CD4-positive, alpha-beta memory T cell (primary cell): ENCODE measurements around the gene PLK2. TPM values are rescaled to one million over a fixed set of nuclear protein-coding genes. Genes with fewer than 3 reads are reported as not detected.

Source experiments
- CTCF ChIA-PET: fragments of 350-600 bp; sonication (Branson Sonifier 250); formaldehyde crosslinking; loops from one replicate; lab custom pipeline; 2021; ENCODE audit warnings: inconsistent platforms; ENCODE audit not compliant: partially characterized antibody; lab: Charles Lee
- POLR2A ChIA-PET: fragments of 350-600 bp; sonication (Branson Sonifier 250); formaldehyde crosslinking; loops from one replicate; lab custom pipeline; 2021; ENCODE audit not compliant: partially characterized antibody; lab: Charles Lee
- DNase-seq, 5 donors: peaks; one replicate each; pipeline versions ENCODE4 v3.0.0 to v3.0.0-alpha.2; 2020 to 2022; ENCODE audit warnings: mixed read lengths in 1 of 5
- H3K27ac ChIP-seq: one replicate; pipeline ENCODE4 v1.7.0; 2013; ENCODE audit warnings: low read depth, low read length
- H3K27me3 ChIP-seq: 2 replicates; pipeline ENCODE4 v1.7.0; 2013; ENCODE audit warnings: mild to moderate bottlenecking, low read length, moderate library complexity; ENCODE audit not compliant: insufficient read depth
- H3K36me3 ChIP-seq: 2 replicates; pipeline ENCODE4 v1.7.0; 2013; ENCODE audit warnings: mild to moderate bottlenecking, low read length, moderate library complexity; ENCODE audit not compliant: insufficient read depth
- H3K4me1 ChIP-seq: 2 replicates; pipeline ENCODE4 v1.7.0; 2013; ENCODE audit warnings: mild to moderate bottlenecking, low read length, moderate library complexity; ENCODE audit not compliant: insufficient read depth
- H3K4me3 ChIP-seq, 2 donors: one replicate each; pipeline ENCODE4 v1.7.0; 2013; ENCODE audit warnings: low read length in 2 of 2, mild to moderate bottlenecking in 1 of 2
- H3K9me3 ChIP-seq, 2 donors: one replicate each; pipeline ENCODE4 v1.7.0; 2013; ENCODE audit warnings: low read length in 2 of 2, control low read depth in 1 of 2; ENCODE audit not compliant: control insufficient read depth in 1 of 2
- H3K27ac Mint-ChIP-seq, 7 donors: one replicate each; pipeline ENCODE4 v1.8.0; 2020 to 2021; ENCODE audit warnings: mixed read lengths in 7 of 7, mild to moderate bottlenecking in 6 of 7, inconsistent platforms in 3 of 7, moderate library complexity in 3 of 7
- H3K27me3 Mint-ChIP-seq, 2 donors: one replicate each; pipeline ENCODE4 v1.8.0; 2020 to 2021; ENCODE audit warnings: mixed read lengths in 2 of 2
- H3K36me3 Mint-ChIP-seq, 2 donors: one replicate each; pipeline ENCODE4 v1.8.0; 2020 to 2021; ENCODE audit warnings: mixed read lengths in 2 of 2, inconsistent platforms in 1 of 2, mild to moderate bottlenecking in 1 of 2
- H3K4me1 Mint-ChIP-seq, 4 donors: one replicate each; pipeline ENCODE4 v1.8.0; 2020 to 2021; ENCODE audit warnings: mixed read lengths in 4 of 4, mild to moderate bottlenecking in 1 of 4
- H3K4me3 Mint-ChIP-seq, 8 donors: one replicate each; pipeline ENCODE4 v1.8.0; 2020 to 2021; ENCODE audit warnings: mixed read lengths in 8 of 8, mild to moderate bottlenecking in 7 of 8, moderate library complexity in 6 of 8, inconsistent platforms in 3 of 8
- H3K9me3 Mint-ChIP-seq, 8 donors: one replicate each; pipeline ENCODE4 v1.8.0; 2020 to 2021; ENCODE audit warnings: mixed read lengths in 8 of 8, mild to moderate bottlenecking in 5 of 8, inconsistent platforms in 3 of 8, moderate library complexity in 1 of 8
- intact Hi-C: fragments of 100-400 bp; cut with micrococcal nuclease; formaldehyde crosslinking; loops from one replicate; pipeline ENCODE4 v1.15.1; 2023
- polyA plus RNA-seq, 2 donors: library from polyadenylated mRNA; unstranded; fragments of 300-500 nt; fragmentation: Illumina TruSeq; gene quantifications; one replicate each; pipeline ENCODE4 v1.2.3, GENCODE V29; 2021
- total RNA-seq, 2 experiments: library from RNA; stranded (reverse); gene quantifications; one replicate each; pipeline ENCODE4 v1.2.3, GENCODE V29; 2021

Gene PLK2
- total and polyA plus RNA-seq, 4 experiments from 2014 or later: 2.2 to 8.2 (median 6.4) TPM

GRCh38 chr5:58493141-58493540, 33.3 kb upstream of the PLK2 start:
- H3K9me3 Mint-ChIP-seq: no peaks in the 10 kb centered on the region
- Histone ChIP-seq H3K4me3 (no peak overlapping the region), H3K36me3 (no peaks in the 10 kb centered on the region), H3K27me3 (no peaks in the 10 kb centered on the region), H3K27ac (no peak overlapping the region), H3K9me3 (no peaks in the 10 kb centered on the region), H3K4me1 (no peaks in the 10 kb centered on the region)
- H3K4me3 Mint-ChIP-seq: no peak overlapping the region
- H3K36me3 Mint-ChIP-seq: no peaks in the 10 kb centered on the region
- intact Hi-C loops: no loop called here
- H3K27ac Mint-ChIP-seq: no peak overlapping the region
- no peak for DNase-seq
- H3K4me1 Mint-ChIP-seq: no peaks in the 10 kb centered on the region
- ChIA-PET POLR2A (no interaction called here), CTCF (no interaction called here)
- H3K27me3 Mint-ChIP-seq: peaks cover 8 to 12% of the 10 kb centered on the region in 2 donors

DNA sequence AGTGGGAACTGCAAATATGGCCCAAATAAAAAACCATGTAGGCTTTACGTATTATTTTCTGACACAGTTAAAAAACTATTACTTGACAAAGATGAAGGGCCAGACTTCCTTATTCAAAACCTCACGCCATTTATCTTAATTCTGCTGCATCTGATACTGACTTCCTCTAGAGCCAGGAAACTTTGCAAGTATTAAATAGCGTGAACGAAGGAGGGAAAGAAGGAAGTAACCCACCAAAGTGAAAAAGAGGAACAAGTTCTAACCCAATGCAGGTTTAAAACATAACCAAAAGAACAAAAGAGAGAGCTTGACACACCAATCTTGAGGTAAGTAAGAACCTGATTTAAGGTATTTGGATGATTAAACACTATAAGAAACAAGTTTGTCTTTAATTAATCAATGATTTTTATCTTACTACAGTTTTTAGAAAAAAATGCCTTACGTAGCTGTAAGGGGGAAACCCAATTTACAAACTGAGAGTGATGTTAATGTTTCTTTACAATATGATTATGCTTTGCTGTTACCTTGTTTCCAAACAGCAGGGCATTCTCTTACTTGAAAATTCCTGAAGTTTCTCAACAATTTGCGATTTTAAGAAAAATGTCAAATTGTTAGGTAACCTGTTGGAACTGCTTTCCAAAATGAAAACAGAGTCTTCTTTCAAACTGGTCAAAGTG, 31.5 kb upstream of the PLK2 start, which contains the start of gene GAPT:
TSS of gene GAPT (plus strand) at position 220 of the 677 bp plus-strand sequence. CDS start 3,102 bp downstream, outside the sequence.
- CTCF ChIA-PET: no interaction called here

GRCh38 chr5:58490402-58491050, 30.6 kb upstream of the PLK2 start:
- H3K4me1 ChIP-seq: no peaks in the 10 kb centered on the region
- peaks cover 6 to 14% of the 10 kb centered on the region in 2 donors for H3K27me3 Mint-ChIP-seq
- H3K4me3 ChIP-seq: no peak overlapping the region
- H3K9me3 Mint-ChIP-seq: no peaks in the 10 kb centered on the region
- intact Hi-C loops: no loop called here
- no peaks in the 10 kb centered on the region for H3K36me3 ChIP-seq
- H3K27ac Mint-ChIP-seq: no peak overlapping the region
- no peak overlapping the region for H3K27ac ChIP-seq
- no peaks in the 10 kb centered on the region for H3K36me3 Mint-ChIP-seq
- ChIA-PET POLR2A (no interaction called here), CTCF (no interaction called here)
- H3K27me3 ChIP-seq: no peaks in the 10 kb centered on the region
- H3K4me3 Mint-ChIP-seq: no peak overlapping the region
- no peak for DNase-seq
- no peaks in the 10 kb centered on the region for H3K4me1 Mint-ChIP-seq
- no peaks in the 10 kb centered on the region for H3K9me3 ChIP-seq

More for the DNA sequence above, 31.5 kb upstream of the PLK2 start, which contains the start of gene GAPT:
- Histone ChIP-seq H3K9me3 (no peaks in the 10 kb centered on the region), H3K4me1 (no peaks in the 10 kb centered on the region), H3K27ac (no peak within 1 kb of the TSS), H3K36me3 (no peaks in the 10 kb centered on the region), H3K4me3 (no peak within 1 kb of the TSS), H3K27me3 (no peaks in the 10 kb centered on the region)
- DNase-seq: no peak
- intact Hi-C loops: no loop called here
- peaks cover 7 to 12% of the 10 kb centered on the region in 2 donors for H3K27me3 Mint-ChIP-seq
- H3K4me1 Mint-ChIP-seq: no peaks in the 10 kb centered on the region
- H3K27ac Mint-ChIP-seq: no peak within 1 kb of the TSS
- no peaks in the 10 kb centered on the region for H3K36me3 Mint-ChIP-seq
- no peaks in the 10 kb centered on the region for H3K9me3 Mint-ChIP-seq
- H3K4me3 Mint-ChIP-seq: no peak within 1 kb of the TSS
- POLR2A ChIA-PET: no interaction called here

DNA sequence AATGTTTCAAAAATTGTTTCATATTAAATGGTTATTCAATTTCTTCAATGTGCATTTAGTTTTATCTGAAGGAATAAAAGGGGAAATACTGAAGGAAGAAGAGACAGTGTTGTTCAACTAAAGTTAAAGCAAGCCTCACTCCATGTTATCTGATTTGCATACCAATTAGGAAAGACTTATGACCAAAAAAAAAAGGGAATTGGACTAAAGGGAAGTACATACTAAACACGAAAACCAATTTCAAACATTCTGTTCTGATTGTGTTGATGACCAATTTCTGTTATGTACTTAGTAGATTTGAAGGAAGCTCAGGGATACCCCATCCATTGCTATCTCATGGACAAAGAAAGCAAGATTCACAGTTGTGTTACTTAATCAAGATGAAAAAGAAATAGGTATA, 26.4 kb upstream of the PLK2 start:
- H3K27ac ChIP-seq: no peak overlapping the region
- ChIA-PET CTCF (no interaction called here), POLR2A (no interaction called here)
- Mint-ChIP-seq H3K27me3 (peaks cover 6 to 14% of the 10 kb centered on the region in 2 donors), H3K4me3 (no peak overlapping the region), H3K36me3 (no peaks in the 10 kb centered on the region), H3K9me3 (no peaks in the 10 kb centered on the region), H3K4me1 (no peaks in the 10 kb centered on the region), H3K27ac (no peak overlapping the region)
- H3K9me3 ChIP-seq: no peaks in the 10 kb centered on the region
- no peak overlapping the region for H3K4me3 ChIP-seq
- no peaks in the 10 kb centered on the region for H3K36me3 ChIP-seq
- DNase-seq: no peak
- intact Hi-C loops: no loop called here
- no peaks in the 10 kb centered on the region for H3K4me1 ChIP-seq
- H3K27me3 ChIP-seq: no peaks in the 10 kb centered on the region

- Mint-ChIP-seq H3K9me3 (no peaks in the 10 kb centered on the region), H3K36me3 (no peaks in the 10 kb centered on the region), H3K27ac (no peak overlapping the region), H3K4me1 (no peaks in the 10 kb centered on the region), H3K27me3 (peaks cover 5 to 6% of the 10 kb centered on the region in 2 donors), H3K4me3 (no peak overlapping the region)
- Histone ChIP-seq H3K27me3 (no peaks in the 10 kb centered on the region), H3K9me3 (no peaks in the 10 kb centered on the region), H3K27ac (no peak overlapping the region), H3K36me3 (no peaks in the 10 kb centered on the region), H3K4me3 (no peak overlapping the region), H3K4me1 (no peaks in the 10 kb centered on the region)
- ChIA-PET CTCF (no interaction called here), POLR2A (no interaction called here)
- no peak for DNase-seq
- intact Hi-C loops: no loop called here
Observed at GRCh38 chr5:58484505-58484904, 24.6 kb upstream of the PLK2 start.

GRCh38 chr5:58482536-58482935, 22.6 kb upstream of the PLK2 start:
- H3K27me3 ChIP-seq: no peaks in the 10 kb centered on the region
- no peaks in the 10 kb centered on the region for H3K36me3 ChIP-seq
- no peak for DNase-seq
- no peak overlapping the region for H3K4me3 Mint-ChIP-seq
- H3K36me3 Mint-ChIP-seq: no peaks in the 10 kb centered on the region
- H3K4me1 ChIP-seq: no peaks in the 10 kb centered on the region
- ChIA-PET CTCF (no interaction called here), POLR2A (no interaction called here)
- H3K27me3 Mint-ChIP-seq: peaks cover 2% of the 10 kb centered on the region in 2 donors
- intact Hi-C loops: no loop called here
- H3K4me3 ChIP-seq: no peak overlapping the region
- no peak overlapping the region for H3K27ac Mint-ChIP-seq
- no peaks in the 10 kb centered on the region for H3K4me1 Mint-ChIP-seq
- H3K9me3 Mint-ChIP-seq: no peaks in the 10 kb centered on the region
- H3K27ac ChIP-seq: no peak overlapping the region
- H3K9me3 ChIP-seq: no peaks in the 10 kb centered on the region

DNA sequence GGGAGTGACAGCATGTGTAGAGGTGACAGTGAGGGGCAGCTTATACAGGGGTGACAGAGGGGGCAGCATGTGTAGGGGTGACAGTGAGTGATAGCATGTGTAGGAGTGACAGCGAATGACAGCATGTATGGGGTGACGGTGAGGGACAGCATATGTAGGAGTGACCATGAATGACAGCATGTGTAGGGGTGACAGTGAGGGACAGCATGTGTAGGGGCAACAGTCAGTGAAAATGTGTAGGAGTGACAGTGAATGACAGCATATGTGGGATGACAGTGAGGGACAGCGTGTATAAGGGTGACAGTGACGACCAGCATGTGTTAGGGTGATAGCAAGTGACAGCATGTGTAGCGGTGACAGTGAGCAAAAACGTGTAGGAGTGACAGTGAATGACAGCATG, 21.9 kb upstream of the PLK2 start:
- Histone ChIP-seq H3K27me3 (no peaks in the 10 kb centered on the region), H3K4me3 (no peak overlapping the region), H3K27ac (no peak overlapping the region), H3K36me3 (no peaks in the 10 kb centered on the region), H3K9me3 (no peaks in the 10 kb centered on the region), H3K4me1 (no peaks in the 10 kb centered on the region)
- Mint-ChIP-seq H3K36me3 (no peaks in the 10 kb centered on the region), H3K27ac (no peak overlapping the region), H3K9me3 (no peaks in the 10 kb centered on the region), H3K4me1 (no peaks in the 10 kb centered on the region), H3K27me3 (peaks cover 2% of the 10 kb centered on the region in 2 donors), H3K4me3 (no peak overlapping the region)
- intact Hi-C loops: no loop called here
- ChIA-PET POLR2A (no interaction called here), CTCF (no interaction called here)
- DNase-seq: no peak
